GM21528 (cell line): ENCODE results near the gene HNRNPCL2.
"Not testable (repeated sequence)": the region's sequence is repeated elsewhere in the genome, so short reads cannot be mapped to it uniquely, and the experiment has no call there.

Experiments
- ATAC-seq: cut with Tn5 transposase; IDR thresholded peaks from one replicate; pipeline ENCODE4 v1.9.1; 2021; ENCODE audit warnings: mild to moderate bottlenecking, moderate library complexity; ENCODE audit not compliant: unreplicated experiment, low FRiP score

HNRNPCL2 gene

DNA sequence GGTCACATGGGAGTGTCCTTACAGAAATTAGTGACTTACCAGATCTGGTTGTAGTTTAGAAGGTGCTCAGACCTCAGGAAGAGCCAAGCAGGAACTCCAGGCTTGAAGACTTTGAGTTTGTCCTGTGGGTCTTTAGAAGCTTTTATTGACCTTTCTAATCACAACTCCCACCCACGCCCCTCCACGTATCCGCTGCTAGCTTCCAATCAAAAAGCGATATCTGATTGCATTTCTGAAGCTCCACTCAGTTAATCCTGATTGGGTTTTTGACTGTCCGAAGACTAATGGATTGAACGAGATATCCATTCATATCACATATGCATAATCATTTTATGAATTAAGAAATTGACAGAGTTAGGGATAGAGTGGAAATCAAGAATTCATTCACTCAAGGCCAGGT is at the start of gene HNRNPCL2:
Gene HNRNPCL2 (minus strand): TSS at position 101 of the 400 bp plus-strand sequence. CDS start 454 bp downstream, outside the sequence.
- not testable (repeated sequence) for ATAC-seq

DNA sequence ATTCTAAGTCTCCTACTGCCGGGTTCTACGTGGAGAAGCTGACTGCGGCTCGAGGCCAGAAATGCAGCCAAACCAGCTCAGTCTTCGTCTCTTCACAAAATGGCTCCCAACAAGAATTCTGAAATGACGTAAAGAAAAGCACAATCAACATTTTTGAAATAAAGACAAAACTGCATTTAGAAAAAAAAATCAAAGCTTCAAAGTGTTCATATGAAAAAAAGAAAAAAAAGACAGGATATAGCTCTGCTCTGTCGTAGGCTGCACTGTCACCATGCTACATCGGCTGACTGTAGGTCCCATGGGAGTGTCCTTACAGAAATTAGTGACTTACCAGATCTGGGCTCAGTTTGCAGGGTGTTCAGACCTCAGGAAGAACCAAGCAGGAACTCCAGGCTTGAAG is 48.9 kb upstream of the HNRNPCL2 start, which contains the start of gene HNRNPCL4:
Gene HNRNPCL4 (minus strand): TSS at position 101 of the 400 bp plus-strand sequence. CDS start 164 bp downstream, outside the sequence.
- ATAC-seq: not testable (repeated sequence)

- not testable (repeated sequence) for ATAC-seq
Measured at GRCh38 chr1:13155909-13156308, 39.3 kb upstream of the HNRNPCL2 start, which contains the start of gene PRAMEF26. Gene PRAMEF26 (minus strand): TSS chr1:13156009. CDS start chr1:13153095, 2,914 bp downstream.

- not testable (repeated sequence) for ATAC-seq
Measured at GRCh38 chr1:13070474-13070873, 46.2 kb downstream of the HNRNPCL2 start, which contains the start of gene PRAMEF25. Gene PRAMEF25 (plus strand): TSS chr1:13070774. CDS start chr1:13073694, 2,920 bp downstream.
